Body of pancreas (tissue), 4 donors: ENCODE measurements around the gene HSPA1A.

Source experiments
- CTCF ChIP-seq, 7 experiments: fragments of 450-650 bp in 4 of 7; fragments of 200-600 bp in 3 of 7; sonication (generic) in 3 of 7; IDR thresholded peaks; one replicate each; pipeline ENCODE4 v1.5.1; 2016 to 2019; ENCODE audit warnings: antibody characterized with exemption in 7 of 7
- POLR2A ChIP-seq, 3 donors: fragments of 450-650 bp; IDR thresholded peaks; one replicate each; pipeline ENCODE4 v1.6.1; 2016; ENCODE audit warnings: antibody characterized with exemption in 3 of 3, mild to moderate bottlenecking in 2 of 3

DNA sequence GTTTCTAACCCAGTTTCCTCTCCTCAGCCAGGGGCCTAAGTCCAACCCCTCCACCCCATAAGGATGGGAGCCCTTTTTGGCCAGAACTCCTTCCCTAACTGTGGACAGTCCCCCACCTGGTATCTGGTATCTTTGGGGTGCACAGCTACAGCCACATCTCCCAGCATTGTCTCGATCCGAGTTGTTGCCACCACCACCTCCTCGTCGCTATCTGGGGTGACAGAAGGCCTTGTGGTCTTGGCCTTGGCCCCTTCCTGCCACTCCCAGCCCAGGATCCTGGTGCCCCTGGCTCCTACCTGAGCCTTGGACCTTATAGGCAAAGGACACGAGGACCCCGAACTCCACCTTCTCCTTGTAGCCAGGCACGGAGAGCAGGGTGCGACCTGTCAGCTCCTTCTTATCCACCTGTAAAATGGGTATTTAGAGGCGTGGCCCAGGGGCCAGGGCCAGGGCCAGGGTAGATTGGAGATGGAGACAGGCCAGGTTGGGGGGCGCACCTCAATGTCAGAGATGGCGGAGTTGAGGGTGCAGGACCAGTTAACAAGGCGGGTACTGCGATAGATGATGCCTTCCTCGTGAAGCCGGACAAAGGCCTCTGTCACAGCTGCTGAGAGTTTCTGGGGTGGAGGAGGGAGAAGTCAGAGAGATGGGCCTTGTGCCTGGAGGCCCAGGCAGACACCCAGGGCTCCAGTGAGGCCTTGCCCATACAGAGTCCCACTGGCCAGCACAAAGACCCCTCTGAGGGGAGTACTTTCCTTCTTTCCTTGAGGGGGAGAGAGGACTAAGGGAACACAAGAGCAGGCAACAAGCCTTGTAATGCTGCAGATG is 31.0 kb upstream of the HSPA1A start:
- TF ChIP-seq CTCF (IDR thresholded peaks at IDR 0.05) (no peak), POLR2A (IDR thresholded peaks at IDR 0.05) (no peak)
